SIG-M5 treated with dmso at 0.1 percent for 504 hours (cell line): Measurements from ENCODE around the gene RUNX3.

Source experiments
- DNase-seq: peaks from one replicate; lab custom pipeline; 2025; ENCODE audit not compliant: unreplicated experiment; lab: John Stamatoyannopoulos, UW

The RUNX3 gene

DNA sequence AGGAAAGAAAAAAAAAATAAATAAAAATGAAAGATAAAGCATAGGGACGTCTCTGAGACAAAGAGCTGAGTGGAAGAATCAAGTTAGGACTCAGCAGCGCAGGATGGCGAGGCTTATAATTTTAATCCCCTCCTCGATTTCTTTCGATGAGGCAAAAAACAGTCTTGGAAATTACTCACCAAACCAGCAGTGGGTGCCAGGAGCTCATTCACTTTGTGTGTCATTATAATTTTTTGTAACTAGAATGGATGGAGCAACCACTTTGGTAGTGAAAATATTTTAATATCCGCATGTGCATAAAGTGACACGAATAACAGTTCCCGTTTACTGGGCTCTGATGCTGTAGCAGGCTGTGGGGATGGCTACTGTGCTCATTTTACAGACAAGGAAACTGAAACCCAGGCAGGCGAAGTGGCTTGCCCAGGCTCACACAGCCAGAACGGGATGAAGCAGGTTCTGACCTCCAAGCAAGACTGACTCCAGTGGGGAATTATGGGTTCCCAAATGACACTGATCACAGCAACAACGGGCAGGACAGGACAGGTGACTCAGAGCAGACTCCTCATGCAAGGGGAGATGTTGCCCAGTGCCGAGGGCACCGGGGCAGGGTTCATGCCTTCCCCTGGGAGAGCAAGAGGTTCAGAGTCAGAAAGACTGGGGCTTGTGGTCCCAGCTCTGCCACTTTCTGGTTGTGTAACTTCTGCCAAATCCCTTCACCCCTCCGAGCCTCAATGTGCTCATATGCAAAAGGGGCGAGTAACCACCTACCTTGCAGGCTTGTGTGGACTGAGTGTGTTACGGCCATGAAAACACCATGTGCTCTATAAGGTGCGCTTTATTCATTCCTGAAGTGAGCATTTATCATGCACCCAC is 63.6 kb downstream of the RUNX3 start:
- no peak for DNase-seq

DNA sequence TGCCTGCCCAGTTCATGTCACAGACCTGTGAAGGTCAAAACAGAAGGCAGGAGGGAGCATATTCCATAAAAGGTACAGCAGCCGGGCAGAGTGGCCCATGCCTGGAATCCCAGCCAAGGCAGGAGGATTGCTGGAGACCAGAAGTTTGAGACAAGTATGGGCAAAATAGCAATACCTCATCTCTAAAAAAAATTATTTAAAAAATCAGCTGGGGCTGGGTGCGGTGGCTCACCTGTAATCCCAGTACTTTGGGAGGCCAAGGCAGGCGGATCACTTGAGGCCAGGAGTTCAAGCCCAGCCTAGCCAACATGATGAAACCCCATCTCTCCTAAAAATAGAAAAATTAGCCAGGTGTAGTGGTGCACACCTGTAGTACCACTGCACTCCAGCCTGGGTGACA is 64.5 kb downstream of the RUNX3 start:
- no peak for DNase-seq

DNA sequence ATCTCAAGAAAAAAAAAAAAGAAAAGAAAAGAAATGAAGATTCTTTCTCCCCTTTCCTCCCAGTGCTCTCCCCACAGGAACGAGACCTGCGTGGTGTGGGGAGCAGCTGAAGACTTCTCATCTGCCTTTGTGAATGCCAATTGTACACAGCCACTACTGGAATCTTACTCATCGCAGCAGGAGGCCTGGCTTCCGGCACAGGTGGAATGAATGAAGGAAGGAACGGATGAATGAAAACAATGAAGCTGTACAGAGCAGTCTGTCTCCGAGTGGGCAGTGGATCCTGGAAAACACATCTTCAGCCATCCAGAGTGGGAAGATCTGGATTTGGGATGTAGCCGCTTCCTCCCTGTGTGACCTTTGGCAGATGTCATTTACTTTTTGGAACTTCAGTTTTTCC is 64.9 kb downstream of the RUNX3 start:
- no peak for DNase-seq

DNA sequence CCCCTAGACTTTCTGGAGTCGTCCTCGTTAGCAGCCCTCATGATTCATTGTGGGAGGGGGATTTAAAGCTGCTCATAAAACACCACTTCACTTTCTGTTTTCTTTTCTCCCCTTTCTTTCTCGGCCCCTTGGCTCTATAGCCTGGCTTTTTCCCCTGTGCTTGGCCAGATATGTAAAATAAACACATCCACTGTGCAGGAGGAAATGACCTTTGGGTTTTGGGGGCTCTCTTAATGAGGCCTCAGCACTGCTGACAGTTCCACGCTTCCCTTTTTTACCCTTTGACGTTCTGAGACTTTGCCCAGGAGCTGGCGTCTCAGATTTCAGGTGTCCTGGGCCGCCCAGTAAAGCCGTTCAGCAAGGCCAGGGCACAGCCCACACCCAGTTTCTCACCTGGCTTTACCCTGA is 65.7 kb downstream of the RUNX3 start:
- DNase-seq, result no peak

DNA sequence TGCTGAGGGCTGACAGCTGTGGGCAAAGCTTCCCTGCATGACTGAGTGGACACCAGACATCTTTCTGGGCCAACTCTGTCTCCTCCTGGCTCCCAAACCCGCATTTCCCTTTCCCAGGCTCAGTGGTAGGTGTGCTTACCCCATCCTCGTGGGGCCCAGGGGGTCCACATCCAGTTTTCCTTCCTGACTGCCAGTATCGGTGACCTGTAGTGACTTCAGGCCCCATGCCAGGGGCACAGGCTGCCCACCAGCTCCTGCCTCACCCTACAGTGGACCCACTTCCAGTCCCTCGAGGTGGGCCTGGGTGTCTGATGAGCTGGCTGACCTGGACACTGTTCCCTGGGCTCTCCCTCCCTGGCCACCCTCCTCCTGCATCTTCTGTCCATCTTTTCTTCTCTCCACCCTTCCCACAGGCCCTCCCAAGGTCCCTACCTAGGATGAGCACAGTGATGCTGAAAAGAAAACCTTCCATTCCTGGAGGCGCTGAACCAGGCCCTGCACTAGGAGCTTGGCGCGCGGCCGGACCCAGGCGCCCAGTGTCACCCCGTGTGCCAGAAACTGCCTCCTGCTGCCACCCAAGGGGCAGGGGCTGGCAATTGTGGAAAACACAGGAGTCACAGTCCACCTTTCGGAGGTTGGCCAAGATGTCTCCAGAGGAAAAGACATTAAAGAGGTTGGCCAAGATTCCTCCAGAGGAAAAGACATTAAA is 67.1 kb downstream of the RUNX3 start:
- DNase-seq, result no peak

DNA sequence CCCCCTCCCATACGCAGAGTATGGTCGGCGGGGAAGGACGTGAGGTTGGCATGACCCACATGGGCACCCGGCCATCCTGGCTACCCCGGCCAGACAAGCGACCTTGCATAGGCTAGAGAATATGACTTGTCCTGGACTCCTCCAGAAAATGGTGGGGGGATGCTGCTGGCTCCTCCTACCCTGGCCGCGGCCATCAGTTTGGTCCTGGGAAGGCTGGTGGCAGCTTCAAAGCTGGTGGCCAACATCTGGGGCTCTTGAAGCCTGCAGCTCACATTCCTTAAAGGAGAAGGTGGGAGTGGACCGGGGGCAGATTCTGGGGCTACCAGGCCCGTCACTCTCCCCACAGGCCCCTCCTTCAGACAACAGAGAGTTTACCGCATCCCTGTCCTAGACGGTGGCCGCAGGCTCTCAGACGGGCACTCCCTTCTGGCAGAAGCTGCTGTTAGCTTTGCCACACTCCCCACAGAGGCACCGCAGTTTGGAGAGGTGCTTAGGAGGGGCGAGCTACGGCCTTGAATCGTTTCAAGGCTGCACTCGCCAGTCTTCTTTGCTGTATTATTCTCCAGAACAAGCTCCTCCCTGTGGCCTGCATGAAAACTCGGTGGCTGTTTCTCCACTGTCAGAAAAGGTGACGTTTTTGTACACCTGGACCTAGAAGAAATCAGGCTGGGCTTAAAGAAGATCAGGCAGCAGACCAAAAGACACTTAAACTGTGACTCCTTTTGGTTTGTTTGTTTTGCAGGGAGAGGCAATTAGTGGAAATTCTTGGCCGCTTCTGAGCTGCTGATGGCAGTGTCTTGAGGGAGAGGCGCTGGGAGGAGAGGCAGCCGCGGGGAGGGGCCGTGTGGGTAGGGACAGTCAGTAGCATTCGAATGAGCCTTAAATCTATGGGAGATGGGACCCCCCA is 68.0 kb downstream of the RUNX3 start:
- DNase-seq, result no peak

DNA sequence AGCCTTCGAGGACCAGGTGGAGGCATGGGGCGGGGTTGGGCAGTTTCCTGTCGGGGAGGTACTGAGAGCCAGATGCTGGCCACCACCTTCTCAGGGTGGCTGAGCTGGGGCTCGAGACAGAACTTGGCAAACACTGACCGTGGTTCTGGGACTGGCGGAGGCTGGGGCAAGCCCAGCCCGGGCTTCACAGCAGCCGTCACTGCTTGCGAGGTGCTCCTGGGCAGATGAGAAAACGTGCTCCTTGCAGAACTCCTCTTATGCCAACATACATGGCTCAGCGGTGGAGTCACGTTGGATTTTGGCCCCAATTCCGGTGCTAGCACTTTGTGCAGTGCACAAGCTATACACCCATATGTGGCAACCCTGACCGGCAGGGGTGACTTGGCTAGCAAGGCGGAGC is 69.2 kb downstream of the RUNX3 start:
- no peak for DNase-seq

DNA sequence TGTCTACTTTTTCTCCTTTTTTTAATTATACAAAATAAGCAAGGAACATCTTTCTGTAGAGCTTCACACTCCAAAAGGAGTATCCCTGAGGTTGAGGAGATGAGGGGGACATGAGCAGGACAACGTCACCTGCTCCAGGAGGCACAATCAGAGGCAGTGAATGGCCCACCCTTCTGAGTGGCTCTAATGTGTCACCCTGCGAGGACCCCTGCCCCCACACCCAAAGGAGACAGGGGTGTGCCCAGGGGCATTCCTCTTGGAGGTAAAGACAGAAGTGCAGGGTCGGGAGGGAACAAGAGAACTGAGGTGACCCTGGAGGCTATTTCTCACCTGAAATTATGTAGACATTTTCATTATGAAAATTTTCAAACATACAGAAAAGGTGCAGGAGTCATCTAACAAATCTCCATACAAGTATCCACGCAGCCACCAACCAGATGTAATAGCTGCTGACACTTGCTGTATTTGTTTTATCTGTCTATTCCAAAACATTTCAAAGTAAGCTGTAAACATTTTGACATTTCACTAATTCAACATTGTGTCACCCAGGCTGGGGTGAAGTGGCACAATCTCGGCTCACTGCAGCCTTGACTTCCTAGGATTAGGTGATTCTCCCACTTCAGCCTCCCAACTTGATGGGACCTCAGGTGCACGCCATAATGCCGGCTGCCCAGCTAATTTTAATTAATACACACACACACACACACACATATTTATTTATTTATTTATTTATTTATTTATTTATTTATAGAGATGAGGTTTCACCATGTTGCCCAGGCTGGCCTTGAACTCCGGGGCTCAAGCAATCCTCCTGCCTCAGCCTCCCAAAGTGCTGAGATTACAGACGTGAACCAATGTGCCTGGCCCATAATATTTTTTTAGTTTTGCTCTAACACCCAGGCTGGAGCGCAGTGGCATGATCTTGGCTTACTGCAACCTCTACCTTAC is 70.7 kb downstream of the RUNX3 start:
- DNase-seq, result no peak

DNA sequence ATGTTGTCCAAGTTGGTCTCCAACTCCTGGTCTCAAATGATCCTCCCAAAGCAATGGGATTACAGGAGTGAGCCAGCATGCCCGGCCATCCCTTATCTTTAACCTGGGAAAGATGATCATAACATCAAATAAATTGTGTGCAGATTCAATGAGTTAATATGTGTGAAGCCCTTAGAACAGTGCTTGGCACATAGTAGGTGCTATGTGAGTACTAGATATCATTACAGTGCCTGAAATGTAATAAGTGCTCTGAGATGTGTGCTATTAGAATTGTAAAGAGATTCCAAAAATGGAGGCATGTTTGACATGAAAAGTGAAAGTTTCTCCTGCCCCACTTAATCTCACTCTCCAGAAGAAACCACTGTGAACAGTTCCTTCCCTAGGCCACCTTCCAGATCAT is 71.8 kb downstream of the RUNX3 start:
- DNase-seq, result no peak

DNA sequence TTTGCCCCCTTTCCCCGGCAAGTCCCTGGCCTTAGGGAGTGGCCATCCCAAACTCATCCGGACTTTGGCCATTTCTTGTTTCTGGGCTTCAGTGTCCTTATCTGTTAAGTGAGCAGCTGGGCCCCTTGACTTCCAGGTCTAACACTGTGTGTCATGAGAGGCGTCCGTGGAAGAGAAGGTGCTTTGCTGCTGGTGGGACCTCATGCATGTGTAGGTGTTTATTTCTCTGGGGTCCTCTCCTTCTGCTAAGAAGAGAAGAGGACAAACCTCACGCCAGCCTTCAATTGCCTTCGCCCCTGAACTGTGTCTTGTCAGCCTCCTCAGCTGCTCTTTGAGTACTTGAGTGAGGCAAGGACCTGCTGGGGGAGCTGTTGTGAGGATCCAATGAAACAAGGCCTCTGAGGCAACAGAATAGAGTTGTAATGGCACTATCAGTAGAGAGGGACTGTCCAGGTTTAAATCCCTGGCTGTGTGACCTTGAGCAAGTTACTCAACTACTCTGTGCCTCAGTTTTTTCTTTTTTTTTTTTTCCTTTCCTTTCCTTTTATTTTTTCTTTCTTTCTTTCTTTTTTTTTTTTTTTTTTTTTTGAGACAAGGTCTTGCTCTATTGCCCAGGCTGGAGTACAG is 72.5 kb downstream of the RUNX3 start:
- DNase-seq, result peak; percentile 13

DNA sequence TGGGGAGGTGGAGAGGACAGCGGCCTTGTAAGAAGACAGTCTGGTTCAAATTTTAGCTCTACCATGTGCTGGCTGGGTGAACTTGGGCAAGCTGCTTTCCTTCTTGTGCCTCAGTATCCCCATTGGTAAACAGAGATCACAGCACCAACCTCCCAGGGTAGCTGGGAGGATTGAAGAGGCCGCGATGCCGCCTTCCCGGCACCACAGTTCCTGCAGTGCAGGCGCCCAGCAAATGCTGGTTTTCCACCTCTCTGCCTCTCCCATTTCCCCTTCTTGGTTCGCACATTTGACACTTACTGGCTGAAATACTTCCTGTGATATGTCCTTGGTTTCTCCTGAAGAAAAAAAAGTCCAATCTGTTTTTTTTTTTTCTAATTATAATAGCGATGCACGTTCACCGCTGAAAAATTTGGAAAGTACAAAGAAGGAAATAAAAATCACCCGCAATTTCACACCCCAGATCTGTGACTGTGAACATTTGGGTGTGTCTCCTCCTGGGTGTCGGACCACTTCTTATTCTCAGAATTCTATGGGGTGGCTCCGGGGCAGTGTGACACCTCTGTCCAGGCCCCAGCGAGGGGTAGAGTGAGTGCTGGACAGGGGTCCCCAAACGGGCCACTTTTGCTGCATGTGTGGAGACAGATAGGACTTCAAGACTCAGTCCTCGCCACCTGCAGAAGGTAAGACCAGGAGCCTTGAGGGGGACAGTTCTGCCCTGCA is 73.1 kb downstream of the RUNX3 start:
- DNase-seq, result no peak

DNA sequence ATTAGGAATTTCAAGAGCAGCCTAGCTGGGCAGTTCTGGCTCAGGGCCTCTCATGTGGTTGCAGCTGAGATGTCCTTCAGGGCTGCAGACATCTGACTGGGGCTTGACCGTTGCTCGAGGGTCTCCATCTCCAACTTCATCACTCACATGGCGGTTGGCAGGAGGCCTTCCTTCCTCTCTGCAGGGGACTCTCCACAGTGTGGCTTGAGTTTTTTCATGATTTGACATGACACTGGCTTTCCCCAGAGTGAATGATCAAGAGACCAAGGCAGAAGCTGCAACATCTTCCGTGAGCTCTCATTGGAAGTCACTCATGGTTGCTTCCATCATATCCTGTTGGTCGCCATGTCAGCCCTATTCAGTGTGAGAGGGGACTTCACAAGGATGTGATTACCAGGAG is 74.6 kb downstream of the RUNX3 start:
- DNase-seq, result no peak

DNA sequence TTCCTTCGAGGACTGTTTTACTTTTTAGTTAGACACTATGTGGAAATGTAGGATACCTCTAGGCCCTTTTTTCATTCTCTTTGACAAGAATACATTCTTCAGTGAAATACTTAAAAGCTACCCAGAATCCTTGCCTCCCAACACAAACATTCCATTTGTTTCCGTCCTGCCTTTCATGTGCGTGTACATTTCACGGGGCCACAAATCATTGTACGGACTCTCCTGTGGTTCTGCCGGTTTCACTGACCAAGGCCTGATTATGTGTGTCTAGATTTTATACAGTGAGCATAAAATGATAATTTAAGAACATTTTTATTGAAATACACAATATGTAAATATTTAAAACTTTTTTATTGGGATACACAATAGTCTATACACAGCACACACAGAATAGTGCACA is 76.4 kb downstream of the RUNX3 start:
- no peak for DNase-seq

DNA sequence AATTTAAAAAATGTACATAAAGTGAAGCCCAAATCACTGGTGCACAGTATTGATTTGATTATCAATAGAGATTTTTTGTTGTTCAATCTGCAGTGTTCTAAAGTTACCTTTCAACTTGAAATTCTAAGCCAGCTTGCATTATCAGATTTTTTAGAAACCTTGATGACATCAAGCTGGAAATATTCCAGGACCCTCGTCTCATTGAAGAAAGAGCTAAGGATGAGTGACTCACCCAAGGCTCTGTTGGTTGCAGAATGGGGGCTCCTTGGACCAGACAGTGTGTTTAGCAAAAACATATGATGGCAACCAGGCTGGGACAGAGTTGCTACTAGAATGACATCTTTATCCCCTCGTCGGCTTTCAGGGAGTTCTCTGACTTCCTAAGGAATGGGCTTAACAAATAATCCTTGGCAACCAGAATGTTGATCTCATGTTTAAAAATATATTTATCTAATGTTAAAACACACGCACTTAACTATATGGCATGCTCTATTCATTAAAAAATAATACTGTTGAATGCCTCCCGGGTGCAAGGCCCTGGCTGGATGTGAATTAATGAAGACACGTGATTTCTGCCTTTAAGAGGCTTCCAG is 79.7 kb downstream of the RUNX3 start:
- DNase-seq, result no peak

DNA sequence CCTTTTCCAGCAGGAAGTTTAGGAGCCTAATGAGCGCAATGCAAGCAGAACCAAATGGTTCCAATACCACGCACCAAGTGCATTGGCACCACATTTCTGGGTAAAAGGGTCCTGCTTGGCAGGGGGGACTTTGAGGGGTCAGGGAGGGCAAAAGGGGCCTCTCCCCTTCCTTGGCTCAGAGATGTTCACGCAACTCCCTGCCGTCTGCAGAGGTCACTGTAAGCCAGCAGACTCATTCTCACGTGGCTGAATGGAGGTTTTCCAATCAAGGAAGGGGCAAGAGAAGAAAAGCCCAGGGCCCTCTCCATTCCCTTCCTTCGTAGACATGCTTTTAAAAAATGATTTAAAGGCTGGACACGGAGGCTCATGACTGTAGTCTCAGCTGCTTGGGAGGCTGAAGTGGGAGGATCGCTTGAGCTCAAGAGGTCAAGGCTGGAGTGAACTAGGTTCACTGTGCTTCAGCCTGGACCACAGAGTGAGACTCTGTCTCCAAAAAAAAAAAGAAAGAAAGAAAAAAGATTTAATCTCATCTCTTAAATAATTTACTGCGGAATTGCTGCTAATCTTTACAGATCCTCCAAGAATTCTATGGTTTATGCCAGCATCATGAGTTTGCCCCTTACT is 80.3 kb downstream of the RUNX3 start:
- DNase-seq, result peak; percentile 14
